ENCODE data around the gene KRABD2.
"Not testable (repeated sequence)": the region's sequence is repeated elsewhere in the genome, so short reads cannot be mapped to it uniquely, and the experiment has no call there.

KRABD2 gene

DNA sequence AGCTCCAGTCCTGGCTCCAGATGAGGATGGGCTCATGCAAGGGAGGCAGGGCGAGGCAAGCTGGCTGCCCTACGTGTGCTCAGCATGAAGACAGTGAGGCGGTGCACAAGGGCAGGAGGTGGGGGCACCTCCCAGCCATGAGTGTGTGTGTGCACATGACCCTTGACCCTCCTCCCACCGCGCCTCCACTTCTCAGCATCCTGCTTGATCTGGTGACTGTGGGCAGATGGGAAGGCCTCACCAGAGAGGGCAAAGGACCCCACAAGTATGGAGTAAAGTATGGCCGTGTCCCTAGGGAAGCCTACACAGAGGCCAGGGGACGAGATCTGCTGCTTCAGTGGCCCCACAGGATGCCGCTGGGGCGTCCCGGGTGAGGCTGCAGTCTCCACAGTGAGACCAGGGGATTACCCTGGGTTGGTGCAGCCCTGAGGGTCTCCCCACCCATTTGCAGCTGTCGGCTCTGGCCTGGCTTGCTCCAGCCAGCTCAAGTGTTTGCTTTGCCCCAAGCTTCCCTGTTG is 29.1 kb upstream of the KRABD2 start:
- ATAC-seq (ENCODE audit: low read depth) = no peak
- DNase-seq (ENCODE audit: low spot score in 2 of 2) = no peak
- Mint-ChIP-seq H3K27me3 (peaks cover 18% of the 10 kb centered on the region), H3K4me1 (peaks cover 5% of the 10 kb centered on the region), H3K4me3 (no peak overlapping the region), H3K9me3 (no peaks in the 10 kb centered on the region), H3K36me3 (no peaks in the 10 kb centered on the region), H3K27ac (no peak overlapping the region)

DNA sequence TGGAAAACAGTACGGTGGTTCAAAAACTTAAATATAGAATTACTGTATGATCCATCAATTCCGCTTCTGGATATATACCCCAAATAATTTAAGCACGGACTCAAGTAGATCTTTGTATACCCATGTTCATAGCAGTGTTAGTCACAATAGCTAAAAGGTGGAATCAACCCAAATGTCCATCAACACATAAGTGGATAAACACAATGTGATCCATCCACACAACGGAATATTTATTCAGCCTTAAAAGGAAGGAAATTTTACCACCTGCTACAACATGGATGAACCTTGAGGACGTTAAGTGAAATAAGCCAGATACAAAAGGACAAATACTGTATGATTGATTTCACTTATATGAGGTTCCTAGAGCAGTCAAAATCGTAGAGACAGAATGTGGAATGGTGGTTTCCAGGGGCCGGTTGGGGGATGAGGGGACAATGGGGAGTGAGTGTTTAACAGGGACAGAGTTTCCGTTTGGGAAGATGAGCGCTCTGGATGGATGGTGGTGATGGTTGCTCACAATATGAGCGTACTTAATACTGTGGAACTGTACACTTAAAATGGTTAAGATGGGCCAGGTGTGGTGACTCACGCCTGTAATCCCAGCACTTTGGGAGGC is 26.5 kb upstream of the KRABD2 start:
- Mint-ChIP-seq H3K36me3 (no peaks in the 10 kb centered on the region), H3K27me3 (peaks cover 18% of the 10 kb centered on the region), H3K4me3 (no peak overlapping the region), H3K4me1 (no peaks in the 10 kb centered on the region), H3K27ac (no peak overlapping the region), H3K9me3 (no peaks in the 10 kb centered on the region)
- DNase-seq (ENCODE audit: low spot score in 2 of 2) (no peak), ATAC-seq (ENCODE audit: low read depth) (no peak)

DNA sequence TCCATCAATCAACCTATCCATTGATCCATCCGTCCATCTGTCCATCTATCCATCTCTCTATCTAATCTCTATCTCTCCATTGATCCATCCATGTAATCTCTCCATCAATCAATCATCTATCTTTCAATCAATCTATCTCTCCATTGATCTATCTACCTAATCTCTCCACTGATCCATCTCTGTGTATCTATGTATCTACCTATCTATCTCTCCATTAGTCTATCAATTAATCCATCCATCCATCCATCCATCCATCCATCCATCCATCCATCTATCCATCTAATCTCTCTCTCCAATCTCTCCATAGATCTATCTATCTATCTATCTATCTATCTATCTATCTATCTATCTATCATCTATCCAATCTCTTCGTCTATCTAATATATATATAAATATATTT is 24.6 kb upstream of the KRABD2 start:
- H3K4me1 Mint-ChIP-seq = no peaks in the 10 kb centered on the region
- no peak overlapping the region for H3K4me3 Mint-ChIP-seq
- no peak overlapping the region for H3K27ac Mint-ChIP-seq
- no peak for DNase-seq (ENCODE audit: low spot score in 2 of 2)
- H3K36me3 Mint-ChIP-seq = no peaks in the 10 kb centered on the region
- H3K9me3 Mint-ChIP-seq = no peaks in the 10 kb centered on the region
- ATAC-seq (ENCODE audit: low read depth) = no peak
- peaks cover 25% of the 10 kb centered on the region for H3K27me3 Mint-ChIP-seq

- Mint-ChIP-seq H3K4me1 (peaks cover 2% of the 10 kb centered on the region), H3K4me3 (no peak overlapping the region), H3K9me3 (no peaks in the 10 kb centered on the region), H3K27me3 (peaks cover 24% of the 10 kb centered on the region), H3K36me3 (no peaks in the 10 kb centered on the region), H3K27ac (no peak overlapping the region)
- no peak for DNase-seq (ENCODE audit: low spot score in 2 of 2)
- ATAC-seq (ENCODE audit: low read depth) = no peak
These were observed 22.5 kb upstream of the KRABD2 start for GRCh38 chr17:8398980-8399379.

DNA sequence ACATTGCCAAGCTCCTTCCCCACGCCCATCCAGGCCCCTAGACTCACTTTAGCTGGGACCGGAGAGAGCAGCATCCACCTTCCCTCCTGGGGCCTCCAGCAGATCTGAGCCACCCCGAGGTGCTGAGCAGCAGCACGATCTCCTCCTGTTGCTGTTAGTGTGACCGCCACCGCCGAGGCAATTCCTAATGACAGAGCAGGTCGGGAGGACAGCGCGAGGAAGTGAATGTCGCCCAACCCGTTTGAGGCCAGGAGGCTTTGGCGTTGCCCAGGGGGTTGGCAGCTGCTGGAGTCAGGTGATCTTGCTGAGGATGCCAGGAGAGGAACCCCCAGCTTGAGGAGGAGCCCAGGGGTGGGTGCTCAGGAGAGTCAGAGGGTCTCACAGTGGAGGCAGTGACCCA is 21.1 kb upstream of the KRABD2 start, which contains the start of gene RNF222:
RNF222 (minus strand) TSS at position 192 of the 400 bp plus-strand sequence. CDS start 4,366 bp downstream, outside the sequence.
- no peak within 1 kb of the TSS for H3K27ac Mint-ChIP-seq
- no peak within 1 kb of the TSS for H3K4me3 Mint-ChIP-seq

DNA sequence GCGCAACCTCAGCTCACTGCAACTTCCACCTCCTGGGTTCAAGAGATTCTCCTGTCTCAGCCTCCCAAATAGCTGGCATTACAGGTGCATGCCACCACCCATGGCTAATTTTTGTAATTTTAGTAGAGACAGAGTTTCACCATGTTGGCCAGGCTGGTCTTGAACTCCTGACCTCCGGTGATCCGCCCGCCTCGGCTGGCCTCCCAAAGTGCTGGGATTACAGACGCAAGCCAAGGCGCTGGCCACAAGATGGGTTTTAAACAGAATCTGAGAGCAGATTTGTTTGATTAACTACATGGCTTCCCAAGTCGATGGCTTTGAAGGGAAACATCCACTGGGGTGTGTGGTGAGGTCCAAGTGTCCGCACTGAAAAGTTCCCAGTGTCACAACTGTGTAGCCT is 18.0 kb upstream of the KRABD2 start:
- H3K36me3 Mint-ChIP-seq; H3K4me3 Mint-ChIP-seq; H3K4me1 Mint-ChIP-seq; H3K9me3 Mint-ChIP-seq; ATAC-seq (ENCODE audit: low read depth); DNase-seq (ENCODE audit: low spot score in 2 of 2): not testable (repeated sequence)
- H3K27me3 Mint-ChIP-seq = peaks cover 11% of the 10 kb centered on the region
- H3K27ac Mint-ChIP-seq = peak overlapping the region; percentile 35

More for the DNA sequence above, 21.1 kb upstream of the KRABD2 start, which contains the start of gene RNF222:
- no peaks in the 10 kb centered on the region for H3K36me3 Mint-ChIP-seq
- no peak for ATAC-seq (ENCODE audit: low read depth)
- H3K4me1 Mint-ChIP-seq = peaks cover 6% of the 10 kb centered on the region
- no peaks in the 10 kb centered on the region for H3K9me3 Mint-ChIP-seq
- no peak for DNase-seq (ENCODE audit: low spot score in 2 of 2)
- peaks cover 20% of the 10 kb centered on the region for H3K27me3 Mint-ChIP-seq

- peaks cover 1% of the 10 kb centered on the region for H3K36me3 Mint-ChIP-seq
- peak overlapping the region; percentile 75 for H3K27ac Mint-ChIP-seq
- peak in 1 of 2 donors; percentile 32 for DNase-seq (ENCODE audit: low spot score in 2 of 2)
- H3K9me3 Mint-ChIP-seq = no peaks in the 10 kb centered on the region
- H3K27me3 Mint-ChIP-seq = peaks cover 11% of the 10 kb centered on the region
- peaks cover 6% of the 10 kb centered on the region for H3K4me1 Mint-ChIP-seq
- H3K4me3 Mint-ChIP-seq = peak overlapping the region; percentile 12
- ATAC-seq (ENCODE audit: low read depth) = peak; percentile 99
These were observed 17.1 kb upstream of the KRABD2 start for GRCh38 chr17:8393470-8394231.

DNA sequence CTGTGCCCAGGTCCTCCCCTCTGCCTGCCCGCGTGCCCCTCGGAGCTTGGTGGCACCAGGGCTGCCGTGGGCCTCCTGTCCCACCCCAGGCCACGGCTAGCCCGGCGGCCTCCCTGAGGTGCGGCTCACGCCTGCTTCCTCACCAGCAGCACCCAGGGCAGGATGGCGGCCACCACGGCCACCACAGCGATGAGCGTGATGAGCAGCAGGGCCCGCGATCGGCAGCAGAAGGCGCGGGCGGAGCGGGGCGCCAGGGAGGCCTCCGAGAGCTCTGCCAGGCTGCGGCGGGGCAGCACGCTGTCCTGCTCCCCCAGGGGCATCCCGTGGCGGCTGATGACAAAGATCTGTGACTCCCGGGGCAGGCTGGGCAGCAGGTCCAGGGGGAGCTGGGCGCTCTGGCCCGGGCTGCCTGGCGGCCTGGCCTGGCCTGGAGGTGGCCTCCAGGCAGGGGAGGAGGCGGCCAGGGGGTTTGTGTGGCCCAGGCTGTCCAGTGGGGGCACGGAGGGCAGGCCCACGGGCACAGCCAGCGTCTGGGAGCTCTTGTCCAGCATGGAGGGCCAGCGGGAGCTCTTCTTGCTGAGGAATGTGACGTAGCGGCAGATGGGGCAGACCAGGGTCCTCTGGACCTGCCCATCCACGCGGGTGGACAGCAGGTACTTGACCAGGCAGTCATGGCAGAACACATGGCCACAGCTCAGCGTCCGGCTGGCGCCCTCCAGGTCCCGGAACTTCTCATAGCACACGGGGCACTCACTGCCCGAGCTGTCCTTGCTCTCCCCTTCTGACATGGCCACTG is 16.4 kb upstream of the KRABD2 start:
- peak overlapping the region; percentile 75 for H3K27ac Mint-ChIP-seq
- peaks cover 6% of the 10 kb centered on the region for H3K4me1 Mint-ChIP-seq
- H3K9me3 Mint-ChIP-seq = no peaks in the 10 kb centered on the region
- ATAC-seq (ENCODE audit: low read depth) = no peak
- H3K27me3 Mint-ChIP-seq = peaks cover 8% of the 10 kb centered on the region
- DNase-seq (ENCODE audit: low spot score in 2 of 2) = no peak
- no peak overlapping the region for H3K4me3 Mint-ChIP-seq
- peaks cover 1% of the 10 kb centered on the region for H3K36me3 Mint-ChIP-seq

GRCh38 chr17:8392274-8392673 is 15.8 kb upstream of the KRABD2 start:
- peaks cover 1% of the 10 kb centered on the region for H3K36me3 Mint-ChIP-seq
- peaks cover 6% of the 10 kb centered on the region for H3K27me3 Mint-ChIP-seq
- DNase-seq (ENCODE audit: low spot score in 2 of 2) (no peak), ATAC-seq (ENCODE audit: low read depth) (no peak)
- H3K4me3 Mint-ChIP-seq = no peak overlapping the region
- H3K27ac Mint-ChIP-seq = no peak overlapping the region
- no peaks in the 10 kb centered on the region for H3K9me3 Mint-ChIP-seq
- peaks cover 6% of the 10 kb centered on the region for H3K4me1 Mint-ChIP-seq

- ATAC-seq (ENCODE audit: low read depth) = no peak
These were observed 15.2 kb upstream of the KRABD2 start for GRCh38 chr17:8391711-8392110.

GRCh38 chr17:8387914-8388651 is 11.6 kb upstream of the KRABD2 start:
- H3K27ac Mint-ChIP-seq = no peak overlapping the region
- ATAC-seq (ENCODE audit: low read depth) = no peak

More at GRCh38 chr17:8391711-8392110, 15.2 kb upstream of the KRABD2 start:
- peaks cover 6% of the 10 kb centered on the region for H3K27me3 Mint-ChIP-seq
- no peak overlapping the region for H3K27ac Mint-ChIP-seq
- H3K36me3 Mint-ChIP-seq = peaks cover 1% of the 10 kb centered on the region
- peaks cover 6% of the 10 kb centered on the region for H3K4me1 Mint-ChIP-seq
- no peak overlapping the region for H3K4me3 Mint-ChIP-seq
- DNase-seq (ENCODE audit: low spot score in 2 of 2) = no peak
- H3K9me3 Mint-ChIP-seq = no peaks in the 10 kb centered on the region

GRCh38 chr17:8386841-8387240 is 10.3 kb upstream of the KRABD2 start:
- peaks cover 3% of the 10 kb centered on the region for H3K36me3 Mint-ChIP-seq
- no peaks in the 10 kb centered on the region for H3K27me3 Mint-ChIP-seq
- no peak overlapping the region for H3K27ac Mint-ChIP-seq
- peaks cover 15% of the 10 kb centered on the region for H3K4me1 Mint-ChIP-seq
- no peak for DNase-seq (ENCODE audit: low spot score in 2 of 2)
- no peaks in the 10 kb centered on the region for H3K9me3 Mint-ChIP-seq
- ATAC-seq (ENCODE audit: low read depth) = no peak
- no peak overlapping the region for H3K4me3 Mint-ChIP-seq

More at GRCh38 chr17:8387914-8388651, 11.6 kb upstream of the KRABD2 start:
- Mint-ChIP-seq H3K4me1 (peaks cover 13% of the 10 kb centered on the region), H3K36me3 (peaks cover 1% of the 10 kb centered on the region), H3K9me3 (no peaks in the 10 kb centered on the region), H3K4me3 (no peak overlapping the region), H3K27me3 (no peaks in the 10 kb centered on the region)
- no peak for DNase-seq (ENCODE audit: low spot score in 2 of 2)

DNA sequence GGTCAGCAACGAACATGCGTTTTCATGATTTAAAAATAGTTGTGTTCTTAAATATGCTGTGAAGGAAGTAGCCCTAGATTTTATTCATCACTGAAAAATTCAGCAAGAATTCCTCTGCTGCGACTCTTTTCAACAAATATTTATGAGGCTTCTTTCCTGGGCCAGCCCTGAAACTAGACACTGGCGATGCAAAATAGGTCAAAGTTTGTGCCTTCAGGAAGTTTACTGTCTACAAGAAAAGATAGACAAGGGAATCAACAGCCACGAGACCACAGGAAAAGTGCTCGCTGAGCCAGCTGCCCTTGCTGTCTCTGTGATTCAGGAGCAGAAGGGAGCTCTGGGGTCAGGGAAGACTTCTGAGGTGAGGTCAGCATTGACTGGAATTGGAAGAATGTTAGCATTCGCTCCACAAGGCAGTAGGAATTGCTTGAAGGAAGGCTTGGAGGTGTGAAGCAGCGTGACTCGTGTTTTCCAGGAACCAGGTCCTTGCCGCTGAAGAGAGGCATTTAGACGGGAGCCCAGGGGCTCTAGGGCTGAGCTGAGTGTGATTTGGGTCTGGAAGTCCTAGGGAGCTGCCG is 8.4 kb upstream of the KRABD2 start:
- DNase-seq (ENCODE audit: low spot score in 2 of 2) = no peak

More for the DNA sequence above, 8.4 kb upstream of the KRABD2 start:
- Mint-ChIP-seq H3K27me3 (no peaks in the 10 kb centered on the region), H3K27ac (peak overlapping the region; percentile 17), H3K4me3 (no peak overlapping the region), H3K9me3 (no peaks in the 10 kb centered on the region), H3K36me3 (peaks cover 14% of the 10 kb centered on the region), H3K4me1 (peaks cover 25% of the 10 kb centered on the region)
- no peak for ATAC-seq (ENCODE audit: low read depth)
